ENCODE measurements around the gene PRPF40B.
A peak's percentile ranks its signal among the peaks of the same experiment; 100 is the strongest.

Gene PRPF40B

DNA sequence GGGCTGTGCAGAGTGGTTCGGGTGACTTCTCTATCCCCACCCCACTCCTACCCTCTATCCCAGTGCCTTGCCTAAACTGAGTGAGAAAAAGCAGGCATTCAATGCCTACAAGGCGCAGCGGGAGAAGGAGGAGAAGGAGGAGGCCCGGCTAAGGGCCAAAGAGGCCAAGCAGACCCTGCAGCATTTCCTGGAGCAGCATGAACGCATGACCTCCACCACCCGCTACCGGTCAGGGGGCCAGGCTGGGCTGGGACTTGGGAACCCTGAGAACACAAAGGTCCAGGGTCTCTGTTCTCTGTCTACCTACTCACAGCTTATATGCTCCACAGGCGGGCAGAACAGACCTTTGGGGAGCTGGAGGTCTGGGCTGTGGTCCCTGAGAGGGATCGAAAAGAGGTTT lies 11.7 kb downstream of the PRPF40B start:
- Histone ChIP-seq H3K4me3 (ENCODE audit: insufficient read depth, low read depth, low read length, poor library complexity, severe bottlenecking) (no peak overlapping the region), H3K36me3 (ENCODE audit: control insufficient read depth, insufficient read depth, low read length) (no peaks in the 10 kb centered on the region)

DNA sequence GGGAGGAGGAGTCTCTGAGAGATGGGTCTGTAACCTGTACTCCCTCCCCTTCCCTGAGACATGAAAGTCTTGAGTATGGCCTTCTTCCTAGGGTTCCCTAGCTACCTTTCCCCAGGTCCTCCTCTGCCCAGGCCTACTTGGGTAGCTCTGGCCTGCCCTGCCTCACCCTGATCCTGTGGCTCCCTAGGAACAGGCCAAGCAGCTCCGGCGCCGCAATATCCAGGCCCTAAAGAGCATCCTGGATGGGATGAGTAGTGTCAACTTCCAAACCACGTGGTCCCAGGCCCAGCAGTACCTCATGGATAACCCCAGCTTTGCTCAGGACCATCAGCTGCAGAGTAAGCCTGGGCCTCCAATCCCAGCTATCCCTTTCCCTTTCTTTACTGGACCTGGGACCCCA lies 12.3 kb downstream of the PRPF40B start:
- H3K36me3 ChIP-seq (ENCODE audit: control insufficient read depth, insufficient read depth, low read length) = no peaks in the 10 kb centered on the region
- no peak overlapping the region for H3K4me3 ChIP-seq (ENCODE audit: insufficient read depth, low read depth, low read length, poor library complexity, severe bottlenecking)
- no peaks in the 10 kb centered on the region for H3K27me3 ChIP-seq (replicated peaks; ENCODE audit: control insufficient read depth, insufficient read depth, low read length, poor library complexity, severe bottlenecking)
- H3K9me3 ChIP-seq (ENCODE audit: control insufficient read depth, low read length) = no peaks in the 10 kb centered on the region
- H3K27ac ChIP-seq (ENCODE audit: insufficient read depth, low read length, poor library complexity, severe bottlenecking) = no peak overlapping the region
- H3K4me1 ChIP-seq (ENCODE audit: control insufficient read depth, insufficient read depth, low read length, poor library complexity, severe bottlenecking) = no peaks in the 10 kb centered on the region
- DNase-seq = no peak

More for the DNA sequence above, 11.7 kb downstream of the PRPF40B start:
- H3K9me3 ChIP-seq (ENCODE audit: control insufficient read depth, low read length) = no peaks in the 10 kb centered on the region
- DNase-seq = no peak
- no peaks in the 10 kb centered on the region for H3K27me3 ChIP-seq (replicated peaks; ENCODE audit: control insufficient read depth, insufficient read depth, low read length, poor library complexity, severe bottlenecking)
- no peak overlapping the region for H3K27ac ChIP-seq (ENCODE audit: insufficient read depth, low read length, poor library complexity, severe bottlenecking)
- H3K4me1 ChIP-seq (ENCODE audit: control insufficient read depth, insufficient read depth, low read length, poor library complexity, severe bottlenecking) = no peaks in the 10 kb centered on the region

DNA sequence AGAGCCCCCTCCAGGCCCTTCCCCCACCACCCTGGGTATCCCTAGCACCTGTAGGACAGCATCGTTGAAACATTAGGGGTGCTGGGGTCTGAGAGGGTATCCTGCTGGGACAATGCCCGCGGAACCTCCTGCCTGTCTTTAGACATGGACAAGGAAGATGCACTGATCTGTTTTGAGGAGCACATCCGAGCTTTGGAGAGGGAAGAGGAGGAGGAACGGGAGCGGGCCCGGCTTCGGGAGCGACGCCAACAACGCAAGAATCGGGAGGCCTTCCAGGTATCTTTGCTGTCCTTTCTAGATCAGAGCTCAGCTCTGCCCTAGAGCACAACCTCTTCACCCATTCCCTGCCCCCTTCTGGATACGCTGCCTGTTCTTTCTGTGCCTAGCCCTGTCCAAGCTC lies 13.2 kb downstream of the PRPF40B start:
- Histone ChIP-seq H3K36me3 (ENCODE audit: control insufficient read depth, insufficient read depth, low read length) (no peaks in the 10 kb centered on the region), H3K27me3 (replicated peaks; ENCODE audit: control insufficient read depth, insufficient read depth, low read length, poor library complexity, severe bottlenecking) (no peaks in the 10 kb centered on the region), H3K4me1 (ENCODE audit: control insufficient read depth, insufficient read depth, low read length, poor library complexity, severe bottlenecking) (no peaks in the 10 kb centered on the region), H3K27ac (ENCODE audit: insufficient read depth, low read length, poor library complexity, severe bottlenecking) (no peak overlapping the region), H3K4me3 (ENCODE audit: insufficient read depth, low read depth, low read length, poor library complexity, severe bottlenecking) (no peak overlapping the region), H3K9me3 (ENCODE audit: control insufficient read depth, low read length) (no peaks in the 10 kb centered on the region)
- no peak for DNase-seq

DNA sequence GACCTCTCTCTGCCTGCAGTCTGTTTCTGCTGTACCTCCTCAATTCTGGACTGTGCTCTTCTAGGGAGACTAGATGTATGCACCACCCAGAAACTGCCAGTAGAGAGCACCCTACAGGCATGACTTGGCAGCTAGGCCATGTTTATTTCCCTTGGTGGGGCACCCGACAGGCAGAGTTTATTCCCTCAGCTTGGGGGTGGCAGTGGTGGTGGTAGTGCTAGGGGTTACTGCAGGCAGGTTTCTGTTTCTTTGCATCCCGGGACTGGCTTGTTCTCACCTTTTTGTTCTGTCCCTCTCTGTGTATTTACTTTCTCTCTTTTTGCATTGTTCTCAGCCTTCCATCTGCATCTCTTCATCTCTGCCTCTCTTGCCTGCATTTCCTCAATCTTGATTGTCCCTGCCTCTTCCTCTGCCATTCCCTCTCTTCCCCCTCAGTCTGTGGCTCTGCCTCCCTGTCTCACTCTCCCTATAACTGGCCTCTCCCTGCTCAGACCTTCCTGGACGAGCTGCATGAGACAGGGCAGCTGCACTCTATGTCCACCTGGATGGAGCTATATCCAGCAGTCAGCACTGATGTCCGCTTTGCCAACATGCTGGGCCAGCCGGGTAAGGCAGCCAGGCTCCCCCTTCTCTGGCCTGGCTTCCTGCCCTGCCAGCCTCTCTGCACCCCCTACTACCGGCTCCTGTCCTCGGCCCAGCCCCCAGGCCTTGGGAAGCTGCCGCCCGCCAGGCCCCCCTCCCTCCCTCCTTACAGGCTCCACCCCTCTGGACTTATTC lies 13.8 kb downstream of the PRPF40B start:
- peak; percentile 17 to 34 (median 19) for DNase-seq
- Histone ChIP-seq H3K27ac (ENCODE audit: insufficient read depth, low read length, poor library complexity, severe bottlenecking) (no peak overlapping the region), H3K9me3 (ENCODE audit: control insufficient read depth, low read length) (no peaks in the 10 kb centered on the region), H3K27me3 (replicated peaks; ENCODE audit: control insufficient read depth, insufficient read depth, low read length, poor library complexity, severe bottlenecking) (no peaks in the 10 kb centered on the region), H3K36me3 (ENCODE audit: control insufficient read depth, insufficient read depth, low read length) (no peaks in the 10 kb centered on the region), H3K4me1 (ENCODE audit: control insufficient read depth, insufficient read depth, low read length, poor library complexity, severe bottlenecking) (no peaks in the 10 kb centered on the region), H3K4me3 (ENCODE audit: insufficient read depth, low read depth, low read length, poor library complexity, severe bottlenecking) (no peak overlapping the region)

DNA sequence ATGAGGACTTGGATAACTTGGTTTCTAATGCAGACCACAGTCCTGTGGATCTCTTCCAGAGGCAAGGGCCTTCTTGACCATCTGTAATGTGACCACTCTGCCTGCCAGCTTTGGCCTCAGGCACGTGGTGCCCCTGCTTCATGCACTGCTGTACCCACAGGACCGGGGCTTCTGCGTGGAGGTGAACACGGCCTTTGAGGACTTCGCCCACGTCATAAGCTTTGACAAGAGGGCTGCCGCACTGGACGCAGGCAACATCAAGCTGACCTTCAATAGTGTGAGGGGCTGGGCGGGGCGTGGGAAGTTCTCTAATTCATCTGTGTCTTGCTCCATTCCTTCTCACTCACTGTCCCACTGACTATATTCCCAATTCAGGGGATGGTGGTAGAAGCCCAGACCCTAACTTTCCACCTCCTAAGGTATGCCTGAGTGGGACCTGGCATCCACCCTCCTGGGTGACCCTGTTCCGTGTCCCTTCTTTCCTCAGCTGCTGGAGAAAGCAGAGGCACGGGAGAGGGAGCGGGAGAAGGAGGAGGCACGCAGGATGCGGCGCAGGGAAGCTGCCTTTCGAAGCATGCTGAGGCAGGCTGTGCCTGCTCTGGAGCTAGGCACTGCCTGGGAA lies 18.5 kb downstream of the PRPF40B start:
- H3K36me3 ChIP-seq (ENCODE audit: control insufficient read depth, insufficient read depth, low read length) = peaks cover 17% of the 10 kb centered on the region
- no peaks in the 10 kb centered on the region for H3K9me3 ChIP-seq (ENCODE audit: control insufficient read depth, low read length)
- H3K4me1 ChIP-seq (ENCODE audit: control insufficient read depth, insufficient read depth, low read length, poor library complexity, severe bottlenecking) = peaks cover 7% of the 10 kb centered on the region
- H3K27me3 ChIP-seq (replicated peaks; ENCODE audit: control insufficient read depth, insufficient read depth, low read length, poor library complexity, severe bottlenecking) = no peaks in the 10 kb centered on the region
- no peak overlapping the region for H3K27ac ChIP-seq (ENCODE audit: insufficient read depth, low read length, poor library complexity, severe bottlenecking)
- no peak overlapping the region for H3K4me3 ChIP-seq (ENCODE audit: insufficient read depth, low read depth, low read length, poor library complexity, severe bottlenecking)
- no peak for DNase-seq

DNA sequence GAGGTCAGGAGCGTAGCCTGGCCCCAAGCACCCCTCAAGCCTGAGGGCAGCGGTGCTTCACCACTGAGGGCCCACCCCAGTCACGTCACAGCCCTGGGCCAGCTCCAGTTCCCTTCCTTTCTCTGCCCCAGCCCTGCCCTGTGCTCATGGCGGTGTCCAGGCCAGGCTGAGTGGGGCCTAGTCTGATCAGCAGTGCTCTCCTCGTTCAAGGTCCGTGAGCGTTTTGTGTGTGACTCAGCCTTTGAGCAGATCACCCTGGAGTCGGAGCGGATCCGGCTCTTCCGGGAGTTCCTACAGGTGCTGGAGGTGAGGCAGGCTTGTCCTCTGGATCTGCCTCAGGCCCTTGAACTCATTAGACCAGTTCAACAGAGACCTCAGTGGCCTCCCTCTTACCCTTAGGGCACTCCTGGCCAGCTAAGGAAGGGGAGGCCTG lies 19.0 kb downstream of the PRPF40B start:
- Histone ChIP-seq H3K4me3 (ENCODE audit: insufficient read depth, low read depth, low read length, poor library complexity, severe bottlenecking) (no peak overlapping the region), H3K36me3 (ENCODE audit: control insufficient read depth, insufficient read depth, low read length) (peaks cover 22% of the 10 kb centered on the region), H3K27me3 (replicated peaks; ENCODE audit: control insufficient read depth, insufficient read depth, low read length, poor library complexity, severe bottlenecking) (no peaks in the 10 kb centered on the region), H3K9me3 (ENCODE audit: control insufficient read depth, low read length) (no peaks in the 10 kb centered on the region), H3K27ac (ENCODE audit: insufficient read depth, low read length, poor library complexity, severe bottlenecking) (no peak overlapping the region), H3K4me1 (ENCODE audit: control insufficient read depth, insufficient read depth, low read length, poor library complexity, severe bottlenecking) (peaks cover 7% of the 10 kb centered on the region)
- DNase-seq = no peak

DNA sequence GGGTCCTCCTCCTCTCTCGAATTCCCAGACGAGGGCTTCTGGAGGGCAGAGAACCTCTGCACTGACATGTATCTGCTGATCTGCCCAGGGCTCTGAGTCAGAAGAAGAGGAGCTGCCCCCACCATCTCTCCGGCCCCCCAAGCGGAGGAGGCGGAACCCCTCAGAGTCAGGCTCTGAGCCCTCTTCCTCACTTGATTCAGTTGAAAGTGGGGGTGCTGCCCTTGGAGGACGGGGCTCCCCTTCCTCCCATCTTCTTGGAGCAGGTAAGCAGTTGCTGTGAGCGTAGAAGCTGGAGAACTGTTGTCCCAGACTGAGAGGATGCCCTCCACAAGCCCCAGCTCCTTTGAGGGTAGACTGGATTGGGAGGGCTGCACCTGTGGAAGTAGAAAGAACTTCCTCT lies 19.8 kb downstream of the PRPF40B start:
- Histone ChIP-seq H3K27me3 (replicated peaks; ENCODE audit: control insufficient read depth, insufficient read depth, low read length, poor library complexity, severe bottlenecking) (no peaks in the 10 kb centered on the region), H3K4me1 (ENCODE audit: control insufficient read depth, insufficient read depth, low read length, poor library complexity, severe bottlenecking) (peaks cover 7% of the 10 kb centered on the region), H3K36me3 (ENCODE audit: control insufficient read depth, insufficient read depth, low read length) (peaks cover 26% of the 10 kb centered on the region), H3K9me3 (ENCODE audit: control insufficient read depth, low read length) (no peaks in the 10 kb centered on the region), H3K4me3 (ENCODE audit: insufficient read depth, low read depth, low read length, poor library complexity, severe bottlenecking) (no peak overlapping the region), H3K27ac (ENCODE audit: insufficient read depth, low read length, poor library complexity, severe bottlenecking) (no peak overlapping the region)
- no peak for DNase-seq

DNA sequence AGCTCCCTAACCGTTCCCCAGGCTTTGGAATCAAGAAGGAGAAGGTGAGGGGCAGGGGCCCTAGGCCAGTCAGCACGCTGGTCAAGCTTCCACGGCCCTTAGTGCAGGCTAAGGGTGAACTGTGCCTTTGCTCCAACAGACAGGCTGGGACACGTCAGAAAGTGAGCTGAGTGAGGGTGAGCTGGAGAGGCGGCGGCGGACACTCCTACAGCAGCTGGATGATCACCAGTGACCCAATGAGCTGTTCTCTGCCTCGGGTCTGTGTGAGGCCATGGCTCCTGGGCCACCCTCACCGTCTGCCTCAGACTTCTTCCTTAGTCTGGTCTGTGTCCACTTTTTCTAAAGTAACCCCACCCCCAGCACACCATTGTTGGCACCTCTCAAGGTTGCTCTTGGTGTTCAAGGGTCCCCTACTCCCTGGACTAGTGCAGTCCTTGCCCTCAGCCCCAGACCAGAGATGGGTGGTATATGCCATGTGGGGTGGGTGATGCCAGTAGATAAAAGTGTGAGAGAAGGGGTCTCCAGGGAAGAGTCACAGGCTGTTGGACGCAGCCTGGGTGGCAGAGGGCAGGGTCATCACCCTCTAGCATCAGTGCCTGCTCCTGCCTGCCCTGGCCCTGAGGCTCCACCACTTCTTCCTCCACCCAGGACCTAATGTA lies 20.7 kb downstream of the PRPF40B start:
- Histone ChIP-seq H3K27ac (ENCODE audit: insufficient read depth, low read length, poor library complexity, severe bottlenecking) (no peak overlapping the region), H3K27me3 (replicated peaks; ENCODE audit: control insufficient read depth, insufficient read depth, low read length, poor library complexity, severe bottlenecking) (no peaks in the 10 kb centered on the region), H3K4me1 (ENCODE audit: control insufficient read depth, insufficient read depth, low read length, poor library complexity, severe bottlenecking) (peaks cover 7% of the 10 kb centered on the region), H3K9me3 (ENCODE audit: control insufficient read depth, low read length) (no peaks in the 10 kb centered on the region), H3K36me3 (ENCODE audit: control insufficient read depth, insufficient read depth, low read length) (peaks cover 31% of the 10 kb centered on the region), H3K4me3 (ENCODE audit: insufficient read depth, low read depth, low read length, poor library complexity, severe bottlenecking) (no peak overlapping the region)
- no peak for DNase-seq

DNA sequence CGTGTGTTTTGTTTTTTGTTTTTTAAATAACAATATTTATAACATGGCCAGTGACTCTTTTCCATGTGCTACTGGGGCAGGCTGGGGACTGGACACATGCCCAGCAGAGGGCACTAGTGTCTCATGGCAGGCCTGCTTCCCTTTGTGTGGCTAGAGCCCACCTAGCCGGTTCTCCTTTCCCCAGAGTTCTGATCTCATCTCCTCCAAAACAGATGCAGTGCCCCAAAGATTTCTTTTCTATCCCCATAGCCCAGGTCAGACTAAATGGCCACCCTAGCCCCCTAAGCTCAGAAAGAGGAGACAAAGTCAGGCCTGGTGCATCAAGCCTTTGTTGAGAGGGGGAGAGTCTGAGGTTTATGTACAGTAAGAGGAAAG lies 21.2 kb downstream of the PRPF40B start:
- Histone ChIP-seq H3K27me3 (replicated peaks; ENCODE audit: control insufficient read depth, insufficient read depth, low read length, poor library complexity, severe bottlenecking) (no peaks in the 10 kb centered on the region), H3K4me1 (ENCODE audit: control insufficient read depth, insufficient read depth, low read length, poor library complexity, severe bottlenecking) (peaks cover 7% of the 10 kb centered on the region), H3K27ac (ENCODE audit: insufficient read depth, low read length, poor library complexity, severe bottlenecking) (peak overlapping the region; percentile 3), H3K9me3 (ENCODE audit: control insufficient read depth, low read length) (no peaks in the 10 kb centered on the region), H3K36me3 (ENCODE audit: control insufficient read depth, insufficient read depth, low read length) (peaks cover 36% of the 10 kb centered on the region), H3K4me3 (ENCODE audit: insufficient read depth, low read depth, low read length, poor library complexity, severe bottlenecking) (no peak overlapping the region)
- DNase-seq = peak; percentile 64 to 76 (median 68)

Measured in effector memory CD4-positive, alpha-beta T cell (primary cell).